ENCODE results near the gene CASS4. TPM values are rescaled to one million over a fixed set of nuclear protein-coding genes. Genes with fewer than 3 reads are reported as not detected.

CASS4 gene
- total and polyA plus RNA-seq, 9 of the 15 experiments (the other 6 are each of a cell fraction or from before 2014, with no cell fraction given), result 8.1 to 53.8 (median 26.7) TPM

- TF ChIP-seq AFF4 (CRISPR knock-in tag; IDR thresholded peaks at IDR 0.05), result no peak
- TF ChIP-seq SETDB1 (IDR thresholded peaks at IDR 0.05; ENCODE audit: low read length), result no peak
- TF ChIP-seq CHD1 (IDR thresholded peaks at IDR 0.05; ENCODE audit: low read length), result no peak
- TF ChIP-seq ZNF589 (CRISPR knock-in tag; IDR thresholded peaks at IDR 0.05; ENCODE audit: low read depth), result peak; percentile 94
- peak; percentile 81; the same call in 1 of the 2 replicates for TF ChIP-seq ETS1 (conservative IDR thresholded peaks at IDR 0.05; ENCODE audit: control insufficient read depth, low read depth, low read length)
- TF ChIP-seq ZNF740 (CRISPR knock-in tag; IDR thresholded peaks at IDR 0.05), result no peak
- TF ChIP-seq ZNF740 (tag; IDR thresholded peaks at IDR 0.05), result no peak
- no peak for TF ChIP-seq CHD4 (IDR thresholded peaks at IDR 0.05; ENCODE audit: insufficient read depth, insufficient replicate concordance, low read depth, low read length, poor library complexity, severe bottlenecking)
- no peak for TF ChIP-seq ZNF354B (CRISPR knock-in tag; IDR thresholded peaks at IDR 0.05)
- peak in 1 of 2 experiments; percentile 26; a peak in 1 of 4 replicates for TF ChIP-seq MLLT1 (IDR thresholded peaks at IDR 0.05)
- TF ChIP-seq ZNF583 (CRISPR knock-in tag; IDR thresholded peaks at IDR 0.05), result peak; percentile 88; the same call in 1 of the 2 replicates
- no peak for TF ChIP-seq MCM5 (IDR thresholded peaks at IDR 0.05; ENCODE audit: low read depth)
- TF ChIP-seq HMBOX1 (IDR thresholded peaks at IDR 0.05), result peak; percentile 91
- TF ChIP-seq ZNF146 (CRISPR knock-in tag; IDR thresholded peaks at IDR 0.05; ENCODE audit: unreplicated experiment), result no peak
- TF ChIP-seq SNIP1 (IDR thresholded peaks at IDR 0.05; ENCODE audit: low read depth), result no peak
- no peak for TF ChIP-seq KLF10 (CRISPR knock-in tag; IDR thresholded peaks at IDR 0.05)
- TF ChIP-seq FIP1L1 (IDR thresholded peaks at IDR 0.05; ENCODE audit: low read depth, low read length, poor library complexity, severe bottlenecking), result no peak
- TF ChIP-seq SMARCB1 (IDR thresholded peaks at IDR 0.05; ENCODE audit: insufficient read length, low read depth), result no peak
- TF ChIP-seq FOXK1 (CRISPR knock-in tag; IDR thresholded peaks at IDR 0.05; ENCODE audit: borderline replicate concordance), result no peak
These were observed 49.1 kb upstream of the CASS4 start (continued) for GRCh38 chr20:56362833-56363413.
